WTC11 (cell line): Measurements from ENCODE around the gene PSMG2.

Experiments used
- CREB1 ChIP-seq: sonication (generic); formaldehyde crosslinking; IDR thresholded peaks from 2 replicates; pipeline ENCODE4 v1.8.0; 2023; ENCODE audit warnings: mild to moderate bottlenecking, missing genetic modification reagents
- NR2C2 ChIP-seq: sonication (generic); formaldehyde crosslinking; IDR thresholded peaks from 2 replicates; pipeline ENCODE4 v1.8.0; 2022; ENCODE audit warnings: mild to moderate bottlenecking, missing genetic modification reagents
- ZBTB21 ChIP-seq: sonication (generic); formaldehyde crosslinking; IDR thresholded peaks from 2 replicates; pipeline ENCODE4 v1.8.1; 2023; ENCODE audit warnings: mild to moderate bottlenecking, missing genetic modification reagents, borderline replicate concordance
- ZNF121 ChIP-seq: sonication (generic); formaldehyde crosslinking; IDR thresholded peaks from 2 replicates; pipeline ENCODE4 v1.8.0; 2023; ENCODE audit warnings: missing genetic modification reagents
- ZNF671 ChIP-seq: fragments of 250-450 bp; sonication (Bioruptor Pico); IDR thresholded peaks from 2 replicates; pipeline ENCODE4 v1.8.0; 2021; ENCODE audit warnings: mild to moderate bottlenecking
- TF ChIP-seq, protein P1 (sequence below): fragments of 200-600 bp; IDR thresholded peaks from 2 replicates; pipeline ENCODE4 v1.8.0; 2022; ENCODE audit warnings: antibody characterized with exemption
- TF ChIP-seq, protein P2 (sequence below): sonication (generic); formaldehyde crosslinking; IDR thresholded peaks from 2 replicates; pipeline ENCODE4 v1.8.1; 2023; ENCODE audit warnings: mild to moderate bottlenecking, missing genetic modification reagents

DNA sequence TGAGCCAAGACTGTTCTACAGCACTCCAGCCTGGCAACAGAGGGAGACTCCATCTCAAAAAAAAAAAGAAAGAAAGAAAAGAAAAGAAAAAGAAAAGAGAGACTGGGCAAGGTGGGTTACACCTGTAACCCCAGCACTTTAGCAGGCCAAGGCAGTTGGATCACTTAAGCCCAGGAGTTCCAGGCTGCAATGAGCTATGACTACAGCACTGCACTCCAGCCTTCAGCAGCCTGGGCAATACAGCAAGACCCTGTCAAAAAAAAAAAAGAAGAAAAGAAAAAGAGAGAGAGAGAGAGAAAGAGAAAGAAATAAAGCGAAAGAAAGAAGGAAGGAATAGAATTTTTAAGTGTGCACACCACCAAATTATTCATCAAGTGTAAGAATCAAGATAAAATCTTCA is 47.9 kb upstream of the PSMG2 start:
- TF ChIP-seq, protein P1, sequence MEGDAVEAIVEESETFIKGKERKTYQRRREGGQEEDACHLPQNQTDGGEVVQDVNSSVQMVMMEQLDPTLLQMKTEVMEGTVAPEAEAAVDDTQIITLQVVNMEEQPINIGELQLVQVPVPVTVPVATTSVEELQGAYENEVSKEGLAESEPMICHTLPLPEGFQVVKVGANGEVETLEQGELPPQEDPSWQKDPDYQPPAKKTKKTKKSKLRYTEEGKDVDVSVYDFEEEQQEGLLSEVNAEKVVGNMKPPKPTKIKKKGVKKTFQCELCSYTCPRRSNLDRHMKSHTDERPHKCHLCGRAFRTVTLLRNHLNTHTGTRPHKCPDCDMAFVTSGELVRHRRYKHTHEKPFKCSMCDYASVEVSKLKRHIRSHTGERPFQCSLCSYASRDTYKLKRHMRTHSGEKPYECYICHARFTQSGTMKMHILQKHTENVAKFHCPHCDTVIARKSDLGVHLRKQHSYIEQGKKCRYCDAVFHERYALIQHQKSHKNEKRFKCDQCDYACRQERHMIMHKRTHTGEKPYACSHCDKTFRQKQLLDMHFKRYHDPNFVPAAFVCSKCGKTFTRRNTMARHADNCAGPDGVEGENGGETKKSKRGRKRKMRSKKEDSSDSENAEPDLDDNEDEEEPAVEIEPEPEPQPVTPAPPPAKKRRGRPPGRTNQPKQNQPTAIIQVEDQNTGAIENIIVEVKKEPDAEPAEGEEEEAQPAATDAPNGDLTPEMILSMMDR = no peak
- TF ChIP-seq ZBTB21 (CRISPR knock-in tag) (no peak), ZNF671 (CRISPR knock-in tag) (no peak), NR2C2 (CRISPR knock-in tag) (no peak), CREB1 (CRISPR knock-in tag) (no peak), ZNF121 (CRISPR knock-in tag) (peak; percentile 46; the same call in 1 of the 2 replicates)
- TF ChIP-seq, protein P2, sequence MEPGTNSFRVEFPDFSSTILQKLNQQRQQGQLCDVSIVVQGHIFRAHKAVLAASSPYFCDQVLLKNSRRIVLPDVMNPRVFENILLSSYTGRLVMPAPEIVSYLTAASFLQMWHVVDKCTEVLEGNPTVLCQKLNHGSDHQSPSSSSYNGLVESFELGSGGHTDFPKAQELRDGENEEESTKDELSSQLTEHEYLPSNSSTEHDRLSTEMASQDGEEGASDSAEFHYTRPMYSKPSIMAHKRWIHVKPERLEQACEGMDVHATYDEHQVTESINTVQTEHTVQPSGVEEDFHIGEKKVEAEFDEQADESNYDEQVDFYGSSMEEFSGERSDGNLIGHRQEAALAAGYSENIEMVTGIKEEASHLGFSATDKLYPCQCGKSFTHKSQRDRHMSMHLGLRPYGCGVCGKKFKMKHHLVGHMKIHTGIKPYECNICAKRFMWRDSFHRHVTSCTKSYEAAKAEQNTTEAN (CRISPR knock-in tag) = no peak
